PC-9 (cell line): ENCODE results near the gene VSTM5. TPM values are rescaled to one million over a fixed set of nuclear protein-coding genes. Genes with fewer than 3 reads are reported as not detected.

Experiments used
- BruUV-seq: library from RNA; stranded (reverse); fragments of 400-500 nt; replicated peaks from 2 replicates; lab custom pipeline; 2021; lab: Mats Ljungman, UMichigan
- CTCF ChIA-PET: fragments of 300-600 bp; sonication (Branson Sonifier 250); formaldehyde crosslinking; loops from one replicate; lab custom pipeline; 2022; ENCODE audit warnings: antibody characterized with exemption; lab: Charles Lee
- POLR2A ChIA-PET: fragments of 300-600 bp; sonication (Branson Sonifier 250); formaldehyde crosslinking; loops from one replicate; lab custom pipeline; 2022; ENCODE audit warnings: antibody characterized with exemption; ENCODE audit not compliant: unreplicated experiment; lab: Charles Lee
- DNase-seq, 2 experiments: peaks; one replicate each; pipeline versions ENCODE4 v3.0.0 to v3.0.0-alpha.2; 2015 to 2022; ENCODE audit warnings: mixed read lengths in 1 of 2
- H2AFZ ChIP-seq: fragments of 200-600 bp; sonication (generic); 2 replicates; pipeline ENCODE4 v1.8.1; 2017; ENCODE audit warnings: antibody characterized with exemption
- H3F3A ChIP-seq: fragments of 200-600 bp; sonication (generic); 2 replicates; pipeline ENCODE4 v1.8.1; 2017; ENCODE audit warnings: antibody characterized with exemption, mild to moderate bottlenecking, low read depth; ENCODE audit not compliant: insufficient read depth
- H3K27ac ChIP-seq: fragments of 200-600 bp; sonication (generic); 2 replicates; pipeline ENCODE4 v1.6.1; 2016; ENCODE audit warnings: mixed run types
- H3K27me3 ChIP-seq: fragments of 200-600 bp; sonication (generic); 2 replicates; pipeline ENCODE4 v1.6.1; 2016; ENCODE audit warnings: low read depth, mixed run types; ENCODE audit not compliant: insufficient read depth
- H3K36me3 ChIP-seq: fragments of 200-600 bp; sonication (generic); 2 replicates; pipeline ENCODE4 v1.6.1; 2016; ENCODE audit warnings: low read depth, mixed run types
- H3K4me1 ChIP-seq: fragments of 200-600 bp; sonication (generic); replicated peaks from 2 replicates; pipeline ENCODE4 v1.6.1; 2016; ENCODE audit warnings: mixed run types; ENCODE audit not compliant: insufficient read depth
- H3K4me2 ChIP-seq: fragments of 200-600 bp; sonication (generic); 2 replicates; pipeline ENCODE4 v1.6.1; 2017; ENCODE audit warnings: mixed run types
- H3K4me3 ChIP-seq: fragments of 200-600 bp; sonication (generic); 2 replicates; pipeline ENCODE4 v1.6.1; 2016; ENCODE audit warnings: mixed run types
- H3K79me2 ChIP-seq: fragments of 200-600 bp; sonication (generic); 2 replicates; pipeline ENCODE4 v1.6.1; 2017; ENCODE audit warnings: low read depth, mixed run types
- H3K9me2 ChIP-seq: fragments of 200-600 bp; sonication (generic); 2 replicates; pipeline ENCODE4 v1.8.1; 2017; ENCODE audit warnings: mild to moderate bottlenecking; ENCODE audit not compliant: insufficient read depth
- H3K9me3 ChIP-seq: fragments of 200-600 bp; sonication (generic); 2 replicates; pipeline ENCODE4 v1.8.1; 2016; ENCODE audit warnings: low read depth; ENCODE audit not compliant: insufficient read depth
- H4K20me1 ChIP-seq: fragments of 200-600 bp; sonication (generic); 2 replicates; pipeline ENCODE4 v1.8.1; 2017; ENCODE audit not compliant: insufficient read depth
- EZH2 ChIP-seq: fragments of 200-600 bp; sonication (generic); IDR thresholded peaks from 2 replicates; pipeline ENCODE4 v1.8.0; 2017; ENCODE audit warnings: antibody characterized with exemption, low read depth
- intact Hi-C: fragments of 100-400 bp; cut with micrococcal nuclease; formaldehyde crosslinking; loops from one replicate; pipeline ENCODE4 v1.10.0; 2022; ENCODE audit not compliant: unreplicated experiment
- total RNA-seq: library from RNA; stranded (reverse); gene quantifications from 2 replicates; pipeline ENCODE4 v1.2.3, GENCODE V29; 2021
- TF ChIP-seq, protein P1 (sequence below): fragments of 200-600 bp; sonication (generic); conservative IDR thresholded peaks from 2 replicates; pipeline ENCODE4 v1.6.1; 2017; ENCODE audit warnings: mixed run types, antibody characterized with exemption, mild to moderate bottlenecking, moderate library complexity

The VSTM5 gene
- total RNA-seq, 1 experiment from 2014 or later: 0.81 TPM

DNA sequence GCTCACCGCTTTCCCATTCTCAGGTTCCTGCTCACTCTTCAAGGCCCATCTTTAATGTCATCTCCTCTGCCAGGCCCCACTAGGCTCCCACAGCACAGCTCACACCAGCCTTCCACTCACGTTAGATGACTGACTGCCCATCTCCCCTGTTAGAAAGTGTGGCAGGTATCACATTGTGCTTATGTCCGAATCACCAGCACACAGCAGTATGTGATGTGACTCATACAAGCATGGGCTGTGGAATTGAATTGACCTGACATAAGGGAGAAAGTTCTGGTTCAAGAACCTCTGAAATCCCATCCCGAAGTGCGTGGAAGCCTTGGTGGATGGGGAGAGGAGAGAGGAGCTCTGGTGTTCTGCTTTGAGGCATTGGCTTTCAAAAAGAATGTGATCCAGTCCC, 6.5 kb downstream of the VSTM5 start:
- Histone ChIP-seq H3K79me2 (no peaks in the 10 kb centered on the region), H4K20me1 (no peaks in the 10 kb centered on the region), H3K27me3 (no peaks in the 10 kb centered on the region), H3K4me1 (peaks cover 10% of the 10 kb centered on the region), H3K27ac (no peak overlapping the region), H2AFZ (no peak overlapping the region), H3F3A (peaks cover 24% of the 10 kb centered on the region; the same call in 1 of the 2 replicates), H3K4me2 (no peak overlapping the region), H3K9me2 (no peaks in the 10 kb centered on the region), H3K36me3 (no peaks in the 10 kb centered on the region), H3K9me3 (no peaks in the 10 kb centered on the region), H3K4me3 (no peak overlapping the region)
- no TSS peak for BruUV-seq
- TF ChIP-seq, protein P1, sequence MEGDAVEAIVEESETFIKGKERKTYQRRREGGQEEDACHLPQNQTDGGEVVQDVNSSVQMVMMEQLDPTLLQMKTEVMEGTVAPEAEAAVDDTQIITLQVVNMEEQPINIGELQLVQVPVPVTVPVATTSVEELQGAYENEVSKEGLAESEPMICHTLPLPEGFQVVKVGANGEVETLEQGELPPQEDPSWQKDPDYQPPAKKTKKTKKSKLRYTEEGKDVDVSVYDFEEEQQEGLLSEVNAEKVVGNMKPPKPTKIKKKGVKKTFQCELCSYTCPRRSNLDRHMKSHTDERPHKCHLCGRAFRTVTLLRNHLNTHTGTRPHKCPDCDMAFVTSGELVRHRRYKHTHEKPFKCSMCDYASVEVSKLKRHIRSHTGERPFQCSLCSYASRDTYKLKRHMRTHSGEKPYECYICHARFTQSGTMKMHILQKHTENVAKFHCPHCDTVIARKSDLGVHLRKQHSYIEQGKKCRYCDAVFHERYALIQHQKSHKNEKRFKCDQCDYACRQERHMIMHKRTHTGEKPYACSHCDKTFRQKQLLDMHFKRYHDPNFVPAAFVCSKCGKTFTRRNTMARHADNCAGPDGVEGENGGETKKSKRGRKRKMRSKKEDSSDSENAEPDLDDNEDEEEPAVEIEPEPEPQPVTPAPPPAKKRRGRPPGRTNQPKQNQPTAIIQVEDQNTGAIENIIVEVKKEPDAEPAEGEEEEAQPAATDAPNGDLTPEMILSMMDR: no peak
- no peak for TF ChIP-seq EZH2
- intact Hi-C loops: loop anchor here (2.0 kb wide), 1 partner anchor 103 kb away; the partner anchor contains the start of genes C11orf54 and TAF1D
- no peak for DNase-seq
- ChIA-PET CTCF (no interaction called here), POLR2A (no interaction called here)

DNA sequence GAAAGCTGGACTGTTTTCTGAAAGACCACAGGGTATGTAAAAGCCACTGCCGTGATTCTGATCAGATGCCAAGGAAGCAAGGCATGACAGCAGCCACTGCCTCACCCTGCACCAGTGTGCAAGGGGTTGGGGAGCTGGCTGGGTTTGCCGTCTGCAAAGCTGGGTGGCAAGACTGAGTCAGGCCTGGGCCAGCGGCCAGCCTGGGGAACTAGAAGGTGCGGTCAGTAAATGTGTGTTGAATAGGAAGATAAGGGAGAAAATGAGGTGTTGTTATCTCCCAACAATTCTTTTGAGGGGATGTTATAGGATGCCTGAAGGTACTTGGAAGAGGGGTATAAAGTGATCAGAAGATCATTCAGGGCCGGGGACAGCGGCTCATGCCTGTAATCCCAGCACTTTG, 8.0 kb downstream of the VSTM5 start:
- H3K27ac ChIP-seq: no peak overlapping the region
- no peaks in the 10 kb centered on the region for H3K79me2 ChIP-seq
- H3K4me1 ChIP-seq: peaks cover 10% of the 10 kb centered on the region
- no peaks in the 10 kb centered on the region for H3K27me3 ChIP-seq
- BruUV-seq: no TSS peak
- H3K4me2 ChIP-seq: peak overlapping the region; percentile 48
- intact Hi-C loops: loop anchor here (1.0 to 2.0 kb wide), 2 partner anchors 25 to 102 kb away; partner anchors contain the start of genes C11orf54 and TAF1D
- H3F3A ChIP-seq: peaks cover 25% of the 10 kb centered on the region; the same call in 1 of the 2 replicates
- POLR2A ChIA-PET: interaction anchor here (0.8 kb wide), 1 partner anchor 25 kb away, joined by 4 read pairs; no protein-coding TSS in a partner anchor
- peak; percentile 90 to 91 for DNase-seq
- no peak overlapping the region for H2AFZ ChIP-seq
- CTCF ChIA-PET: interaction anchor here (0.5 kb wide), 1 partner anchor 79 kb away, joined by 4 read pairs; no protein-coding TSS in a partner anchor
- H4K20me1 ChIP-seq: no peaks in the 10 kb centered on the region
- no peaks in the 10 kb centered on the region for H3K36me3 ChIP-seq
- H3K4me3 ChIP-seq: no peak overlapping the region
- no peaks in the 10 kb centered on the region for H3K9me3 ChIP-seq
- H3K9me2 ChIP-seq: no peaks in the 10 kb centered on the region
- TF ChIP-seq, protein P1: no peak
- no peak for TF ChIP-seq EZH2

DNA sequence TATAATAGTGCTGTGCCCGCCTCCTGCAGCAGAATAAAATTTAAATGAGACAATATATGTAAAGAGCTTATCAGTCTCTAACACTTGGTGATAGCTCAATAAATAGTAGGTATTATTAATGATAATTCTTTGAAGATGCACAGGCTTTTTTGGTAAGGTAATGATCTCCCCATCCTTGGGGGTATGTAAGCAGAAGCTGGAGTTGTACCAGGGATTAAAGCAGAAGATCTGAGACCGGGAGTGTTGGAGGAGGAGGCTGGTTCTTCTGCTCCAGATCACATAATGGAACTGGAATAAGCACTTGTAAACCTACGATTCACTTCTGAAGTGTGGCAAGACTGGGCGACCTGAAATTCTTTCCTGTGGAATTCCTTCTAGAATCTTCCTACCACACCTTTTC, 8.4 kb downstream of the VSTM5 start:
- Histone ChIP-seq H3K4me2 (peak overlapping the region; percentile 48), H3K36me3 (no peaks in the 10 kb centered on the region), H3K9me3 (no peaks in the 10 kb centered on the region), H3K79me2 (no peaks in the 10 kb centered on the region), H3K9me2 (no peaks in the 10 kb centered on the region), H4K20me1 (no peaks in the 10 kb centered on the region), H2AFZ (no peak overlapping the region), H3K4me3 (no peak overlapping the region), H3K27me3 (no peaks in the 10 kb centered on the region), H3K4me1 (peaks cover 10% of the 10 kb centered on the region), H3K27ac (no peak overlapping the region), H3F3A (peaks cover 26% of the 10 kb centered on the region; the same call in 1 of the 2 replicates)
- DNase-seq: no peak
- BruUV-seq: no TSS peak
- ChIA-PET POLR2A (interaction anchor here (0.8 kb wide), 1 partner anchor 25 kb away, joined by 4 read pairs; no protein-coding TSS in a partner anchor), CTCF (no interaction called here)
- intact Hi-C loops: loop anchor here (1.0 to 2.0 kb wide), 2 partner anchors 25 to 101 kb away; partner anchors contain the start of genes C11orf54 and TAF1D
- TF ChIP-seq, protein P1: no peak
- no peak for TF ChIP-seq EZH2
